Fibroblast of skin of scalp (primary cell): ENCODE measurements around the gene NAGA.
"Not testable (repeated sequence)": the region's sequence is repeated elsewhere in the genome, so short reads cannot be mapped to it uniquely, and the experiment has no call there.

Experiments used
- DNase-seq: peaks from one replicate; pipeline ENCODE4 v3.0.0-alpha.2; 2013

Gene NAGA

GRCh38 chr22:42074846-42075676 lies 4.4 kb upstream of the NAGA start:
- no peak for DNase-seq

GRCh38 chr22:42074132-42074811 lies 3.7 kb upstream of the NAGA start, which contains the start of gene PHETA2:
PHETA2 (plus strand) TSS chr22:42074248; CDS start chr22:42077294, 3,046 bp downstream.
- DNase-seq: peak; percentile 67

GRCh38 chr22:42073621-42074041 lies 3.0 kb upstream of the NAGA start:
- DNase-seq: no peak

GRCh38 chr22:42072606-42073330 lies 2.2 kb upstream of the NAGA start:
- DNase-seq: no peak

GRCh38 chr22:42071508-42071907 lies 896 bp upstream of the NAGA start:
- DNase-seq: not testable (repeated sequence)

- DNase-seq: no peak
Measured at GRCh38 chr22:42069801-42070516, 653 bp downstream of the NAGA start.

- DNase-seq: no peak
Measured at GRCh38 chr22:42068291-42068690, 2.3 kb downstream of the NAGA start.

- no peak for DNase-seq
Measured at GRCh38 chr22:42067671-42068251, 2.9 kb downstream of the NAGA start.

GRCh38 chr22:42066937-42067336 lies 3.7 kb downstream of the NAGA start:
- DNase-seq: no peak

- DNase-seq: no peak
Measured at GRCh38 chr22:42066126-42066761, 4.4 kb downstream of the NAGA start.

- no peak for DNase-seq
Measured at GRCh38 chr22:42065438-42066125, 5.0 kb downstream of the NAGA start.

- DNase-seq: no peak
Measured at GRCh38 chr22:42064629-42065028, 6.0 kb downstream of the NAGA start.

- DNase-seq: no peak
Measured at GRCh38 chr22:42062506-42063170, 8.0 kb downstream of the NAGA start.

- DNase-seq: no peak
Measured at GRCh38 chr22:42061041-42061440, 9.6 kb downstream of the NAGA start.

- no peak for DNase-seq
Measured at GRCh38 chr22:42060489-42060888, 10.1 kb downstream of the NAGA start.

GRCh38 chr22:42056757-42057511 lies 13.7 kb downstream of the NAGA start:
- no peak for DNase-seq

GRCh38 chr22:42052765-42053164 lies 17.8 kb downstream of the NAGA start:
- DNase-seq: no peak

GRCh38 chr22:42050641-42051180 lies 19.9 kb downstream of the NAGA start:
- no peak for DNase-seq

- DNase-seq: no peak
Measured at GRCh38 chr22:42041784-42042183, 28.8 kb downstream of the NAGA start.
